ENCODE results near the gene TOB1. TPM values are rescaled to one million over a fixed set of nuclear protein-coding genes. Genes with fewer than 3 reads are reported as not detected.

The TOB1 gene
- total RNA-seq, 1 experiment from 2014 or later = 12.4 TPM

DNA sequence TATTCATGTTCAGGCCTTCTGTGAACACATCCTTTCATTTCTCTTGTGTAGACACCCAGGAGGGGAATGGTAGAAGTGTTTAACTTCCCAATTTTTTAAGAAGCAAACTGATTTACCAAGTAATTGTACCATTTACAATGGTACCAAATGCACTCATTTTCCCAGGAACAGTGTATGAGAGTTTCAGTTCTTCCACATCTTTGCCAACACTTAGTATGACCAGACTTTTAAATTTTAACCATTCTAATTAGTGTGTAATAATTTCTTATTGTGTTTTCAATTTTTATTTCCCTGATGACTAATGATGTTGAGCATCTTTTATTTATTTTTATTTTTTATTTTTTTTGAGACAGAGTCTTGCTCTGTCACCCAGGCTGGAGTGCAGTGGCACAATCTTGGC lies 41.0 kb downstream of the TOB1 start:
- H3K27me3 ChIP-seq = no peaks in the 10 kb centered on the region
- no peaks in the 10 kb centered on the region for H3K9me3 ChIP-seq (replicated peaks)
- DNase-seq = no peak
- H3K36me3 ChIP-seq = no peaks in the 10 kb centered on the region
- no peak overlapping the region for H3K27ac ChIP-seq
- H3K4me3 ChIP-seq = no peak overlapping the region
- no peaks in the 10 kb centered on the region for H3K4me1 ChIP-seq

DNA sequence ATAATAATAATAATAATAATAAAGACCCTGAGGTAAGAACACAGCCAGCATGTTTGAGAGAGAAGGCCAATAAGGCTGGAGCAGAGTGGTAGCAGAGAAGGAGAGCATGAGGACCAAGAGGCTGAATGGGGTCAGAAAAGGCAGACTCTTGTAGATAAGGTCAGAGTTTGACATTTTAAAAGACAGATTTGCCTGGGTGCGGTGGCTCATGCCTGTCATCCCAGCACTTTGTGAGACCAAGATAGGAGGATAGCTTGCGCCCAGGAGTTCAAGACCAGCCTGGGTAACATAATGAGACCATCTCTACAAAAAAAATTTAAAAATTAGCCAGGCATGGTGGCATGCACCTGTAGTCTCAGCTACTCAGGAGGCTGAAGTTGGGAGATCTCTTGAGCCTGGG lies 41.7 kb downstream of the TOB1 start:
- no peak for DNase-seq

DNA sequence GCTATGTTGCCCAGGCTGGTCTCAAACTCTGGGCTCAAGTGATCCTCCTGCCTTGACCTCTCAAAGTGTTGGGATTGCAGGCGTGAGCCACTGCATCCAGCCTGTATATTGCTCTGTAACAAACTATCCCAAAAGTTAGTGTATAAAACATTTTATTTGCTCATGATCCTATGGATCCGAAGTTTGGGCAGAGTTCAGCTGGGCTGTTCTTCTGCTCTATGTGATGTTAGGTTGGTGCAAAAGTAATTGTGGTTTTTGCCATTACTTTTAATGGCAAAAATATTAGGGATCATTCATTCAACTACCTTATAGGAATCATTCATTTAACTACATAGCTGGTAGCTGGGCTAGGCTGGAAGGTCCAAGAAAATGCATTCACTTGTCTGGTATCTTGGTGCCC lies 43.6 kb downstream of the TOB1 start:
- H3K4me3 ChIP-seq = no peak overlapping the region
- H3K27me3 ChIP-seq = no peaks in the 10 kb centered on the region
- H3K4me1 ChIP-seq = no peaks in the 10 kb centered on the region
- no peaks in the 10 kb centered on the region for H3K36me3 ChIP-seq
- DNase-seq = no peak
- no peaks in the 10 kb centered on the region for H3K9me3 ChIP-seq (replicated peaks)
- no peak overlapping the region for H3K27ac ChIP-seq

More for the DNA sequence above, 41.7 kb downstream of the TOB1 start:
- no peaks in the 10 kb centered on the region for H3K27me3 ChIP-seq
- no peak overlapping the region for H3K27ac ChIP-seq
- H3K36me3 ChIP-seq = no peaks in the 10 kb centered on the region
- no peaks in the 10 kb centered on the region for H3K4me1 ChIP-seq
- no peaks in the 10 kb centered on the region for H3K9me3 ChIP-seq (replicated peaks)
- no peak overlapping the region for H3K4me3 ChIP-seq

DNA sequence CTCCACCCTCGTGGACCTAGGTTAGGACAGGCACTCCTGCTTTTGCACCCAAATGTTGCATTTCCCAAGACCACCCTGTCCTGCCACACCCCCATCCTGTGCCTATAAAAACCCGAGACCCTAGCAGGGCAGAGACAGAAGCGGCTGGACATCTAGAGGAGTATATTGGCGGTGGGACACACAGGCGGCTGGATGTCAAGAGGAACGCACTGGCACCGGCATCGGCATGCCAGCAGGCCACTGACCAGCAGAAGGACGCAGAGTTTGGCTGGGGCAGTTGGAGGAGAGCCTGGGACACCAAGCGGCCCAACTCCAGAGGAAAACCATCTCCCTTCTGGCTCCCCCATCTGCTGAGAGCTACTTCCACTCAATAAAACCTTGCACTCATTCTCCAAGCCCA lies 45.5 kb downstream of the TOB1 start:
- H3K4me3 ChIP-seq = no peak overlapping the region
- no peak for DNase-seq
- H3K36me3 ChIP-seq = no peaks in the 10 kb centered on the region
- no peaks in the 10 kb centered on the region for H3K27me3 ChIP-seq
- H3K9me3 ChIP-seq (replicated peaks) = no peaks in the 10 kb centered on the region
- no peak overlapping the region for H3K27ac ChIP-seq
- H3K4me1 ChIP-seq = no peaks in the 10 kb centered on the region

DNA sequence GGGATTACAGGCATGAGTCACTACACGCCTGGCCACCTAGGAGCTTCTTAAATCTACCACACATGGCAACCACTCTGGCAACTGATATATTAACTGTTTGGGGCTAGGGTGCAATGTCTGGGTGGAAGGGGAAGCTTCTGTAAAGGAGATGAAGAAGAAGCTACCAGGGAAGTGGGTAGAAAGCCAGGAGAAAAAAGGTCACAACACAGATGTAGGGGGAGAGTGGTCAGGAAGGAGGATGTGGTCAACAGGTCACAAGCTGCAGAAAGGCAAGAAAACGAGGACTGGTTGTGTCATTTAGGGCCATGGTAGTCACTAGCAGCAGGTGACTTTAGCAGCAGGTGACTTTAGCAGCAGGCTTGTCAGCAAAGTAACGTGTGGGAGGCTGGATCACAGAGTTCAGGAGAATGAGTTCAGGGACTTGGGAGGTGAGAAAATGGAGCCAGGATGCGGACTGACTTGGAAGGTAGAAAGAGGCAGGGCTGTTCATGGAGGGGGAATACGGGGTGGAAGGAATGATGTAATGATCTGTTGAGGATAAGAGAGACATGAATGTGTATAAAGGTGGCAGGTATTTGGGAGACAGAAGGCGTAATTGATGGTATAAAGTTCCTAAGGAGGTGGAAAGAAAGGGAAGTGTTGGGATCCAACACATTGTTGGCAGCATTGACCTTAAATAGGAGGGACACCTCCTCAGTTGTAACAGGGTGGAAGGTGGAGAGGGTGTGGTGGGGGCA lies 47.1 kb downstream of the TOB1 start:
- H3K27me3 ChIP-seq = no peaks in the 10 kb centered on the region
- H3K27ac ChIP-seq = no peak overlapping the region
- H3K9me3 ChIP-seq (replicated peaks) = no peaks in the 10 kb centered on the region
- H3K36me3 ChIP-seq = no peaks in the 10 kb centered on the region
- no peak for DNase-seq
- no peak overlapping the region for H3K4me3 ChIP-seq
- H3K4me1 ChIP-seq = no peaks in the 10 kb centered on the region

DNA sequence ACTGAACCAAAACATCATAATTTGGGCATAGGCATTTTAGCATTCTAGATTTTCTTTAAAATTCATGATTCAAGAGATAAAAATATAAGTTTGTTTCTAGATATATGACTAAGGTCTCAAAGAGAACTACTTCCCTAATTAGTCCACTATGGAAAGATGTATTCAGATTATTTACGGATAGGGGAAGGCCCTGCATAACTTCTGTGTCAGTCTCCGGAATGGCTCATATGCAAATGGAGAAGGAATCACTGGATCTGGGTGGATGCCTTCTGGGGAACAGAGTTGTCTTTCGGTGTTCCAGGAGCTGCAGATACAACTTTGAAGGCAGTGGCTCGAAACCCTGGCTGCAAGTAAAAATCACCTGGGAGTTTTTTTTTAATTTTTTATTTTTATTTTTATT lies 47.9 kb downstream of the TOB1 start:
- Histone ChIP-seq H3K36me3 (no peaks in the 10 kb centered on the region), H3K4me1 (no peaks in the 10 kb centered on the region), H3K27me3 (no peaks in the 10 kb centered on the region), H3K27ac (no peak overlapping the region), H3K9me3 (replicated peaks) (no peaks in the 10 kb centered on the region), H3K4me3 (no peak overlapping the region)
- DNase-seq = no peak

DNA sequence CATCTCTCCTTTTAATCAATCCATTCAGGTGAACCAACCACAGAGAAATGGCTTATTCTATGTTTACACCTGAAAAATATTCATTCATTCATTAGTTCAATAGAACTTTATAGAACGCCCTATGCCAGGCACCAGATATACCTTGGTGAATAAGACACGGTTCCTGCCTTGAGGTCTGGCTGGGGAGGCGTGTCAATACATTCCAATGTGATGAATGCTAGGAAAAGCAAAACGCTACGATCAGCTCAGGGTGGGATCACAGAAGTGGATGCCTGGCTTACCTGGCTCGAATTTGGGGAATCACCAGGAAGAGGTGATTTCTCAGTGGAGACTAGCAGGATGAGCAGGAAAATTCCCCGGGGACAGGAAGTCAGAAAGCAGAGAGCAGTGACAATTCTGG lies 48.3 kb downstream of the TOB1 start:
- Histone ChIP-seq H3K27ac (no peak overlapping the region), H3K4me3 (no peak overlapping the region), H3K4me1 (no peaks in the 10 kb centered on the region), H3K36me3 (no peaks in the 10 kb centered on the region), H3K9me3 (replicated peaks) (no peaks in the 10 kb centered on the region), H3K27me3 (no peaks in the 10 kb centered on the region)
- DNase-seq = no peak

DNA sequence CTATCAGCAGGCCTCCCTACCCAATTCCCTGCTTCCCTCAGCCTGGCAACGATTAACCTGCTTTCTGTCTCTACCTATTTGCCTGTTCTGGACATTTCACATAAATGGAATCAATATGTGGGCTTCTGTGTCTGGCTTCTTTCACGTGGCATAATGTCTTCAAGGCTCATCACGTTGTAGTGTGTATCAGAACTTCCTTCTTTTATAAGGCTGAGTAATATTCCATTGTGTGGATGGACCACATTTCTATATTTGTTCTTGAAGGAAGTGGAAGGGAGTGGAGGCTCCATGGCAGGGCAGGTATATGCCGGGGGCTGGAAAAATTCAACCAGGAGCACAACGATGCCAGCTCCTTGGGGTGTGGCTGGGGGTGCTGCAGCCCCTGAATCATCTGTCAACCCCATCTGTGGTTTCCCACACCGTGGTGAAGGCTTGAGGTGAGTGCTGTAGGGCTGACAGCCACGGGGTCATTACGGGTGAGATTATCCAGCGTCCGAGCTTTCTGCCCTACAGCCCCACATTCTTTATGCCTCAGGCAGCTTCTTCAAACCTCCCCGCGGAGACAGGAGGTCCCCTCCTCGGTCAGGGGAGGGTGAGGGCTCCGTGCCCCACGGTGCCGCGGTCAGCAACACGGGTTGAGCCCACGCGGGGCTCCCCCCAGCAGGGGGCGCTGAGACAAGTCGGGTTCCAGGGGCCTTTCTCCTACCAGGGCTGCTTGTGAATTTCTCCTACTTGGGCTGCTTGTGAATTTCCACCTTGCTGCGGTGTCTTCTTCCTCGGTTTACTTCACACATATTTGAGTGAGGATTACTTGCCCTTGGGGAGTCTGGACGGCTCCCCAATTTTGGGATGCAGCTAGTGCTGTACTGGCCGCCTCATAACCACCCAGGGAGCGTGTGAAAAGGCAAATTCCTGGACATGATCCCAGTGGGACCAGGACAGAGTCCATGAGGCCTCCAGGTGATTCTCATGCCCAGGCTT lies 49.1 kb downstream of the TOB1 start:
- no peaks in the 10 kb centered on the region for H3K4me1 ChIP-seq
- H3K36me3 ChIP-seq = no peaks in the 10 kb centered on the region
- DNase-seq = peak in 1 of 2 experiments; percentile 48
- H3K4me3 ChIP-seq = no peak overlapping the region
- H3K27ac ChIP-seq = no peak overlapping the region
- H3K9me3 ChIP-seq (replicated peaks) = no peaks in the 10 kb centered on the region
- H3K27me3 ChIP-seq = no peaks in the 10 kb centered on the region

DNA sequence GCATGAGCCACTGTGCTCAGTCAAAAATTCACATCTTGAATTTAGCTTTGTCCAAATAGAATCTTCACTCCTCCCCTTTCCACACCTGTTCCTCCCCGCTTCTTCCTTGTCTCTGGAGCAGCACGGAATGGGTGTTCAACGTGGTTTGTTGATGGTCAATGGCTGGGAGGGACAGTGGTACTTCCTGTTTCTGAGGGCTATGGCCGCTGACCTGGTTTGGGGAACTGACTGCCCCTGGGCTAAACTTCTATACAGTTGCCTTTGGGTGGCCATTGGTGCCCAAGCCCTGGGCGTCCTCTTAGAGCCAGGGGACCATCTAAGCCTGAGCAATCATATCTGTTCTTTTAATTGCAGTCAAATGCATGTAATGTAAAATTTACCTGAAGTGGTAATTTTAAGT lies 49.9 kb downstream of the TOB1 start:
- H3K27ac ChIP-seq = no peak overlapping the region
- H3K4me3 ChIP-seq = no peak overlapping the region
- DNase-seq = no peak
- no peaks in the 10 kb centered on the region for H3K4me1 ChIP-seq
- H3K9me3 ChIP-seq (replicated peaks) = no peaks in the 10 kb centered on the region
- H3K27me3 ChIP-seq = no peaks in the 10 kb centered on the region
- H3K36me3 ChIP-seq = no peaks in the 10 kb centered on the region

DNA sequence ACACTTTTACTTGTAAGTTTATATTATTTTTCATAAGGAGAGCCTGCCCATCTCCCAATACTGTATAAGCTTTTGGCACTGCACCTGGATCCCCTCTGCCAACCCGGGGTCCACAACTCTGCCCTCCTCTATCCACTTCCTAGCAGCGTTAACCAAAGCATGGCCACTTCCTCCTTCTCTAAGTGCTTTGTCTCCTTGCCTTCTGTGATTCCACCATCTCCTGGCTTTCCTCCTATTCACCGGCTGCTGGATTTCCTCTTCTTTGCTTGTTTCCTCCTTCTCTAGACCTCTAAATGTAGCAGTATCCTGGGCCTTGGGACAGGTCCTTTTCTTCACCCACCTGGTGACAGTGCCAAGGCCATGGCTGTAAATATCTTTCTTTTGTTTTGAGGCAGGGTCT lies 50.8 kb downstream of the TOB1 start:
- no peak for DNase-seq
- H3K4me3 ChIP-seq = no peak overlapping the region
- no peak overlapping the region for H3K27ac ChIP-seq
- H3K9me3 ChIP-seq (replicated peaks) = no peaks in the 10 kb centered on the region
- no peaks in the 10 kb centered on the region for H3K27me3 ChIP-seq
- H3K36me3 ChIP-seq = no peaks in the 10 kb centered on the region
- no peaks in the 10 kb centered on the region for H3K4me1 ChIP-seq

DNA sequence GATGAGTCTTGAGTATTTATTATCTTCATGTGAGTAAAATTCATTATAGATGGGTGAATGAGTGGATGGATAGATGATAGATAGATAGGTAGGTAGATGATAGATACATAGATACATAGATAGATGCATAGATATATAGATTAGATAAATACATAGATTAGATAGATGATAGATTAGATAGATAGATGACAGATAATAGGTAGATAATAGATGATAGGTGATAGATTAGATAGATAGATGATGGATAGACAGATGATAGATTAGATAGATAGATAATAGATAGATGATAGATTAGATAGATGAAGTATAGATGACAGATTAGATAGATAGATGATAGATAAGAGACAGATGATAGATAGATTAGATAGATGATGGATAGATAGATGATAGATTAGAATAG lies 52.6 kb downstream of the TOB1 start:
- Histone ChIP-seq H3K27ac (no peak overlapping the region), H3K4me1 (no peaks in the 10 kb centered on the region), H3K36me3 (no peaks in the 10 kb centered on the region), H3K9me3 (replicated peaks) (no peaks in the 10 kb centered on the region), H3K4me3 (no peak overlapping the region), H3K27me3 (no peaks in the 10 kb centered on the region)
- DNase-seq = no peak

Other genes with a start within 250 kb of the TOB1 start
- 0.10 and 0.16 TPM in 2 replicates for gene ABCC3, start 231.5 kb downstream of the TOB1 start, total RNA-seq (2014; rRNA removed; shearing (Covaris generic))
- 42.3 and 48.1 TPM in 2 replicates for gene ANKRD40, start 158.4 kb downstream of the TOB1 start, total RNA-seq (2014; rRNA removed; shearing (Covaris generic))
- gene LUC7L3, start 146.8 kb downstream of the TOB1 start, total RNA-seq (2014; rRNA removed; shearing (Covaris generic)) = 54.9 and 84.7 TPM in 2 replicates
- gene ANKRD40CL, start 98.8 kb downstream of the TOB1 start, total RNA-seq (2014; rRNA removed; shearing (Covaris generic)) = not detected in 2 replicates
- gene WFIKKN2, start 30.8 kb downstream of the TOB1 start, total RNA-seq (2014; rRNA removed; shearing (Covaris generic)) = 0.13 TPM in 1 of 2 replicates, not detected in the other